Measurements from ENCODE around the gene ZNF274. TPM values are rescaled to one million over a fixed set of nuclear protein-coding genes. Genes with fewer than 3 reads are reported as not detected.

Gene ZNF274
- 13.0 to 14.8 TPM (median 14.1 TPM) in 5 replicates for total RNA-seq (2022; extraction: Qiagen RNA extraction)

DNA sequence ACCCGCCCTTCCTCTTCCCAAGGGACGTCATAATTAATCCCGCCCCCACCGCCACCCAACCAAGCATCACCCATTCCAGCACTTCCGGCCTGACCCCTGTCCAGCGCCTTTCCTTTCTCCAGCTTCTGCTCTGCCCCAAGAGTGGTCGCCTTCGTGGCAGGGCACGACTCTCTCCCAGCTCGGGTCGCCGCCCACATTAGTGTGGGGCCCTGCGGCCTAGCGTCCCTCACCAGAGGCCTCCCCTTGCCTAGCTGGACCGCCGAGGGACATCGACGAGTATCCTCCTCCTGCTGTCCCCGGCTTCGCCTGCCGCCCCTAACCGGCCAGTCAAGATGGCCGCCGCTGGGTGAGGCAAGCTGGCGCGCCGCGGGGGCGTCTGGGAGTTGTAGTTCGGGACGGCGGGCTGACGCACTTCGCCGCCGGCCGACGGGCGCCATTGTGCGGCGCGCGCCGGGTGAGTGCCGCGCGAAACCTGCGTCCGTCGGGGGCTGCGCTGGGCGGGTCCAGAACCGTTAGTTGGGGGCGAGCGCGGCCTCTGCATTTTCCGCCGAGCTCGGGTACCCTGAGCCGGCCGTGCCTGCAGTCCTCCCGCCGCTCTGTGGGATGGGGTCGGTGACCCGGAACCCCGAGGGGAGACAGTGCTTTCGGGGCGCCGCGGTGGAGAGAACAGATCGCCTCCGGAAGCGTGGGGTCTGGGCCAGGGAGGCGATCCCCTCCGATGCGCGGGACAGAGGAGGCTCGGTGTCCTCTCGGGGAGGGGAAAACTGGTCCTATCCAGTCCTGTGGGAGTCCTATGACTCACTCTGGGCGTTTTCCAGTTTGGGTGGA, at the start of gene ZNF274:
ZNF274 (plus strand) TSS at position 73 of the 828 bp plus-strand sequence. CDS start 905 bp downstream, outside the sequence.

DNA sequence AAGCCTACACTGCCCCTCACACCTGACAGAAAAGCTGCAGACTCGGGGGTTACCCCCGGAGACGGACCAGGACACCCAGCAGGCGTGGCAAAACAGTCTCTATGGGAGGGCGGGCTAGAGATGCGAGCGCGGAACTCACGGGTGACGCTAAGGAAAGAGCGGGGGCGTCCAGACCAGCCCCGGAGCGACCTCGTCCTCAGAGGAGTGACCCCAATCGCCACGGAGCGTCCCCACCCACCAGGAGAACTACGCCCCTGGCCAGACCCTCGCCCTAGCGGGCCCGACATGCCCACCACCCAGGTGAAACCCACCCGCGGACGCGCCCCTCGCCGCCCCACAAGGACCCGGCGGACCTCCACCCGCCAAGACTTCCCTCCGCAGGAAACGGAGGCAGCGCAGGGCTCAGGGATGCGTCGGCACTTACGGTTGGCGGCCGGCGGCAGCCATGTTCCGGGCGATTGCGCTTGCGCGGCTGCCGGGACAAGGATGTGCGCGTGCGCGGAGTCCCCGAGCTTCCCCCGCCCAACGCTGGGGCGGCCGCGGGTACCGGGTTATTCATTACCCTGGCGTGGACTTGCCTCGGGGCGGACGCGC, 32.4 kb upstream of the ZNF274 start, which contains the start of gene ZNF329:
ZNF329 (minus strand) TSS at position 462 of the 594 bp plus-strand sequence. CDS start 21,286 bp downstream, outside the sequence.

DNA sequence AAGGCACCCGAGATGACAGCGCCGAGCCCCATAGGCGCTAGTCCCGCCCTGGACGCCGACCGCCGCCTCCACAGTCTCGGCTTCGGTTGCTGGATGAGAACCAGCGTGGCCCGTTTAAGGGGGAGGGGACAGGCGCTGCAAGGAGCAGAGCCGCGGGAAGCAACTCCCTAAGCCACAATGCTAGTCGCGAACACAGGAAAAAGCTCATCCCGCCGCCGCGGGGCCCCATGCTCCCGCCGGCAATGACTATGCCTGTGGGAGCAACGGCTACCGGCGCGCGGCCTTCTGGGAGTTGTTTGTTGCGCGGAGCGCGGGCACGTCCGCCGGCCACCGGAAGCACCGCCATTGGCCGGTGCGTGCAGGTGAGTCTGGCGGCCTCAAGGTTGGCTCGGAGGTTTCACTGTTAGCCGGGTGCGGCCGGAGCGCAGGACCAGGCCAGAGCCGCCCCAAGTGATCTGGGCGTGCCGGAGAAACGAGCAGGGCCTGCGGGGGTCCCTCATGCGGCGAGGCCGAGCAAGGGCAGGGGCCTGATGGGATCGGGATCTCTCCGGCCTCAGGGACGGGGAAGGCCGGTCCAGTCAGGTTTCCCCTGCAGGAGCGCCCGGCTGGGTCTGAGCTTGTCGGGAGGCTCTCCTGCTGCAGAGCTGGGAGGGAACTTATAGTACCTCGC, 45.9 kb downstream of the ZNF274 start, which contains the start of gene ZNF544:
ZNF544 (plus strand) TSS at position 330 of the 670 bp plus-strand sequence. CDS start 15,110 bp downstream, outside the sequence.

Other genes with a start within 250 kb of the ZNF274 start
- 0.76 to 1.3 TPM (median 1.0 TPM) in 5 replicates for gene ZNF418, start 247.7 kb upstream of the ZNF274 start, total RNA-seq (2022; extraction: Qiagen RNA extraction)
- gene ZNF256, start 235.4 kb upstream of the ZNF274 start, total RNA-seq (2022; extraction: Qiagen RNA extraction): 0.97 to 1.3 TPM (median 1.1 TPM) in 5 replicates
- gene C19orf18, start 208.5 kb upstream of the ZNF274 start, total RNA-seq (2022; extraction: Qiagen RNA extraction): 0.10 TPM in 1 of 5 replicates, not detected in the others
- 1.9 to 3.3 TPM (median 2.4 TPM) in 5 replicates for gene ZNF606, start 180.2 kb upstream of the ZNF274 start, total RNA-seq (2022; extraction: Qiagen RNA extraction)
- gene ZSCAN1, start 149.0 kb upstream of the ZNF274 start, total RNA-seq (2022; extraction: Qiagen RNA extraction): not detected in 5 replicates
- not detected in 5 replicates for gene ZNF135, start 123.8 kb upstream of the ZNF274 start, total RNA-seq (2022; extraction: Qiagen RNA extraction)
- gene ZSCAN18, start 84.8 kb upstream of the ZNF274 start, total RNA-seq (2022; extraction: Qiagen RNA extraction): 1.6 to 4.0 TPM (median 2.9 TPM) in 5 replicates
- gene ZNF329, start 32.3 kb upstream of the ZNF274 start, total RNA-seq (2022; extraction: Qiagen RNA extraction): 2.6 to 3.8 TPM (median 3.0 TPM) in 5 replicates
- 15.5 to 22.6 TPM (median 17.0 TPM) in 5 replicates for gene ZNF544, start 45.9 kb downstream of the ZNF274 start, total RNA-seq (2022; extraction: Qiagen RNA extraction)
- 0.96 to 1.5 TPM (median 0.97 TPM) in 5 replicates for gene ZNF8, start 95.9 kb downstream of the ZNF274 start, total RNA-seq (2022; extraction: Qiagen RNA extraction)
- gene ERVK3-1, start 122.3 kb downstream of the ZNF274 start, total RNA-seq (2022; extraction: Qiagen RNA extraction): 88.9 to 110 TPM (median 94.2 TPM) in 5 replicates
- gene ZSCAN22, start 143.9 kb downstream of the ZNF274 start, total RNA-seq (2022; extraction: Qiagen RNA extraction): 2.4 to 2.7 TPM (median 2.6 TPM) in 5 replicates
- 9.0 to 15.1 TPM (median 12.4 TPM) in 5 replicates for gene A1BG, start 170.4 kb downstream of the ZNF274 start, total RNA-seq (2022; extraction: Qiagen RNA extraction)
- gene ZNF497, start 179.7 kb downstream of the ZNF274 start, total RNA-seq (2022; extraction: Qiagen RNA extraction): 0.98 to 1.7 TPM (median 1.5 TPM) in 5 replicates
- gene ZNF837, start 198.0 kb downstream of the ZNF274 start, total RNA-seq (2022; extraction: Qiagen RNA extraction): 0.92 to 1.6 TPM (median 1.4 TPM) in 5 replicates
- gene RPS5, start 204.2 kb downstream of the ZNF274 start, total RNA-seq (2022; extraction: Qiagen RNA extraction): 2,147 to 2,676 TPM (median 2,583 TPM) in 5 replicates
- gene RNF225, start 212.6 kb downstream of the ZNF274 start, total RNA-seq (2022; extraction: Qiagen RNA extraction): 0.08 to 0.25 TPM (median 0.17 TPM) in 4 of 5 replicates, not detected in the other
- 17.4 to 20.0 TPM (median 19.2 TPM) in 5 replicates for gene ZNF584, start 225.6 kb downstream of the ZNF274 start, total RNA-seq (2022; extraction: Qiagen RNA extraction)

All from A549 treated with CORT108297 at 1 μM for 4 hours (cell line).